HCT116 (cell line): ENCODE measurements around the gene SRGAP3. TPM values are rescaled to one million over a fixed set of nuclear protein-coding genes. Genes with fewer than 3 reads are reported as not detected.

ENCODE experiments used
- ATAC-seq: fragments of 200-7000 bp; cut with Tn5 transposase; 2 replicates; pipeline ENCODE4 v1.9.1; 2020; ENCODE audit warnings: mild to moderate bottlenecking, moderate library complexity
- BruUV-seq: library from RNA; stranded (reverse); fragments of 400-500 nt; replicated peaks from 2 replicates; lab custom pipeline; 2021; lab: Mats Ljungman, UMichigan
- CTCF ChIA-PET: fragments of 300-600 bp; sonication (Branson Sonifier 250); formaldehyde crosslinking; loops from one replicate; lab custom pipeline; 2021; ENCODE audit warnings: antibody characterized with exemption; lab: Charles Lee
- POLR2A ChIA-PET: fragments of 300-600, 350-600 bp; sonication (Branson Sonifier 250); formaldehyde crosslinking; loops from one replicate; lab custom pipeline; 2021; ENCODE audit warnings: antibody characterized with exemption; lab: Charles Lee
- RAD21 ChIA-PET, 2 experiments: fragments of 300-600 bp; sonication (Branson Sonifier 250); formaldehyde crosslinking; loops; one replicate each; lab custom pipeline; 2023; ENCODE audit warnings: low total read pairs in 2 of 2; ENCODE audit not compliant: uncharacterized antibody in 2 of 2, unreplicated experiment in 2 of 2, low non-redundant PET in 1 of 2; lab: Charles Lee
- DNase-seq: peaks from one replicate; pipeline ENCODE4 v3.0.0-alpha.2; 2010; ENCODE audit warnings: low read depth, low spot score
- H2AFZ ChIP-seq: fragments of 200-600 bp; shearing (Covaris generic), sonication (generic); 2 replicates; pipeline ENCODE4 v1.6.1; 2017; ENCODE audit warnings: low read depth, mixed run types, mixed read lengths, antibody characterized with exemption, low read length; ENCODE audit not compliant: poor library complexity, severe bottlenecking
- H3K27ac ChIP-seq: 2 replicates; pipeline ENCODE4 v1.5.1; 2012; ENCODE audit warnings: low read depth, low read length
- H3K27me3 ChIP-seq: fragments of 200-600 bp; sonication (generic); 2 replicates; pipeline ENCODE4 v1.6.1; 2016; ENCODE audit warnings: mixed run types, low read length, mixed read lengths; ENCODE audit not compliant: insufficient read depth
- H3K36me3 ChIP-seq, 2 experiments: fragments of 200-500 bp in 1 of 2; fragments of 200-600 bp in 1 of 2; sonication (Bioruptor generic) in 1 of 2; sonication (generic) in 1 of 2; 2 replicates each; pipeline versions ENCODE4 v1.5.1 to v1.6.1; 2014 to 2016; ENCODE audit warnings: low read length in 2 of 2, inconsistent platforms in 1 of 2, mixed read lengths in 1 of 2, mixed run types in 1 of 2; ENCODE audit not compliant: insufficient read depth in 2 of 2, control insufficient read depth in 1 of 2
- H3K4me1 ChIP-seq, 2 experiments: fragments of 200-600 bp in 1 of 2; sonication (generic) in 1 of 2; 2 replicates each; pipeline versions ENCODE4 v1.5.1 to v1.6.1; 2012 to 2017; ENCODE audit warnings: low read length in 2 of 2, inconsistent platforms in 1 of 2, mild to moderate bottlenecking in 1 of 2, mixed read lengths in 1 of 2, mixed run types in 1 of 2, moderate library complexity in 1 of 2; ENCODE audit not compliant: insufficient read depth in 2 of 2, control insufficient read depth in 1 of 2
- H3K4me2 ChIP-seq: fragments of 200-600 bp; sonication (generic); 2 replicates; pipeline ENCODE4 v1.6.1; 2017; ENCODE audit warnings: mixed run types, low read length, mixed read lengths
- H3K4me3 ChIP-seq, 2 experiments: fragments of 200-600 bp in 1 of 2; sonication (generic) in 1 of 2; replicated peaks in 1 of 2; 2 replicates each; pipeline ENCODE4 v1.5.1; 2011 to 2016; ENCODE audit warnings: low read length in 2 of 2, control low read depth in 1 of 2, low read depth in 1 of 2, mild to moderate bottlenecking in 1 of 2, mixed read lengths in 1 of 2, mixed run types in 1 of 2
- H3K79me2 ChIP-seq: fragments of 200-600 bp; sonication (generic); 2 replicates; pipeline ENCODE4 v1.6.1; 2017; ENCODE audit warnings: mild to moderate bottlenecking, mixed run types, low read length, moderate library complexity, mixed read lengths; ENCODE audit not compliant: insufficient read depth
- H3K9ac ChIP-seq: fragments of 200-600 bp; sonication (generic); 2 replicates; pipeline ENCODE4 v1.6.1; 2016; ENCODE audit warnings: low read length, mixed read lengths
- H3K9me2 ChIP-seq: fragments of 200-600 bp; sonication (generic), shearing (Covaris generic); 2 replicates; pipeline ENCODE4 v1.6.1; 2017; ENCODE audit warnings: mixed run types, mild to moderate bottlenecking, moderate library complexity; ENCODE audit not compliant: insufficient read depth
- H3K9me3 ChIP-seq, 2 experiments: fragments of 200-500 bp in 1 of 2; fragments of 200-600 bp in 1 of 2; sonication (Bioruptor generic) in 1 of 2; sonication (generic) in 1 of 2; 2 replicates each; pipeline ENCODE4 v1.6.1; 2014 to 2017; ENCODE audit warnings: low read length in 2 of 2, mixed read lengths in 2 of 2, inconsistent platforms in 1 of 2, low read depth in 1 of 2, mild to moderate bottlenecking in 1 of 2, mixed run types in 1 of 2, moderate library complexity in 1 of 2; ENCODE audit not compliant: control insufficient read depth in 1 of 2, insufficient read depth in 1 of 2
- H4K20me1 ChIP-seq: fragments of 200-600 bp; sonication (generic), shearing (Covaris generic); 2 replicates; pipeline ENCODE4 v1.6.1; 2017; ENCODE audit warnings: mixed run types, mild to moderate bottlenecking, moderate library complexity; ENCODE audit not compliant: insufficient read depth
- EGR1 ChIP-seq: IDR thresholded peaks from 2 replicates; pipeline ENCODE4 v1.6.1; 2012; ENCODE audit warnings: low read depth
- EZH2 ChIP-seq: fragments of 200-600 bp; sonication (generic); IDR thresholded peaks from 2 replicates; pipeline ENCODE4 v1.6.1; 2017; ENCODE audit warnings: antibody characterized with exemption, mixed run types
- JUND ChIP-seq: IDR thresholded peaks from 2 replicates; pipeline ENCODE4 v1.6.1; 2012
- POLR2A ChIP-seq: IDR thresholded peaks from 2 replicates; pipeline ENCODE4 v1.7.0; 2011; ENCODE audit warnings: borderline replicate concordance; ENCODE audit not compliant: insufficient read depth, insufficient read length; ENCODE audit errors: extremely low read depth
- POLR2AphosphoS5 ChIP-seq: IDR thresholded peaks from 2 replicates; pipeline ENCODE4 v1.6.1; 2011; ENCODE audit warnings: mild to moderate bottlenecking, low read depth, low read length, moderate library complexity
- RAD21 ChIP-seq: IDR thresholded peaks from 2 replicates; pipeline ENCODE4 v1.6.1; 2012; ENCODE audit warnings: low read depth, mild to moderate bottlenecking
- SIN3A ChIP-seq: IDR thresholded peaks from 2 replicates; pipeline ENCODE4 v1.6.1; 2012; ENCODE audit warnings: low read depth
- SP1 ChIP-seq: IDR thresholded peaks from 2 replicates; pipeline ENCODE4 v1.6.1; 2012; ENCODE audit warnings: low read depth
- SRF ChIP-seq: IDR thresholded peaks from 2 replicates; pipeline ENCODE4 v1.6.1; 2012; ENCODE audit warnings: low read depth
- TCF7L2 ChIP-seq: IDR thresholded peaks from 2 replicates; pipeline ENCODE4 v1.7.0; 2011; ENCODE audit warnings: borderline replicate concordance, inconsistent platforms; ENCODE audit not compliant: insufficient read depth, insufficient read length; ENCODE audit errors: extremely low read depth
- ZNF274 ChIP-seq: fragments of 200-500 bp; sonication (Bioruptor generic); IDR thresholded peaks from 2 replicates; pipeline ENCODE4 v1.6.1; 2014; ENCODE audit warnings: mild to moderate bottlenecking, low read depth, low read length, inconsistent platforms
- intact Hi-C: fragments of 100-400 bp; cut with micrococcal nuclease; formaldehyde crosslinking; loops from 2 replicates; pipeline ENCODE4 v1.10.0; 2022
- total RNA-seq: library from RNA; stranded (reverse); gene quantifications from one replicate; pipeline ENCODE4 v1.2.1, GENCODE V29; 2021; ENCODE audit not compliant: unreplicated experiment
- TF ChIP-seq, protein P1 (sequence below): IDR thresholded peaks from 2 replicates; pipeline ENCODE4 v1.6.1; 2012; ENCODE audit warnings: low read depth
- TF ChIP-seq, protein P2 (sequence below): IDR thresholded peaks from 2 replicates; pipeline ENCODE4 v1.6.1; 2012
- TF ChIP-seq, protein P3 (sequence below): IDR thresholded peaks from 2 replicates; pipeline ENCODE4 v1.6.1; 2012

SRGAP3 gene
- total RNA-seq, 1 experiment from 2014 or later, result 8.3 TPM

DNA sequence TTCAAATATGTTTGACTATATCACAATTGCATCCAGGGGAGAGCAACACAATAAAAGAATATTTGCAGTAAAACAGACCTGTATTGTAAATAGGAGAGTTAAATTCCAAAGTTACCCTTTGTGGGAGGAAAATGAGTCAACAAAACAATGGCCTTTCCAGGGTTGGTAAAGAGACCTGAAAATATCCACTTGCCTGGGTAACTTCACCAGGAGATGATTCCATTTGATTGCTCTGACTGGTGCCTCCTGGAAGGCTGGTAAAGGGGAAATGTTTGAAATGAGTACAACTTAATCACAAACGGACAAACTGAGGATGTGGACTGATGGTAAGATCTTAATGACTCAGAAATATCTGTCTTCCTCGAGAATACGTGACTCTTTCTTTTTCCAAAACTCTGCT is 43.6 kb upstream of the SRGAP3 start:
- no TSS peak for BruUV-seq
- Histone ChIP-seq H4K20me1 (no peaks in the 10 kb centered on the region), H3K79me2 (no peaks in the 10 kb centered on the region), H3K4me2 (no peak overlapping the region), H3K27me3 (no peaks in the 10 kb centered on the region), H3K9ac (no peak overlapping the region), H3K9me3 (no peaks in the 10 kb centered on the region), H3K4me3 (no peak overlapping the region), H3K4me1 (no peaks in the 10 kb centered on the region), H3K9me2 (no peaks in the 10 kb centered on the region), H2AFZ (no peak overlapping the region), H3K27ac (no peak overlapping the region), H3K36me3 (no peaks in the 10 kb centered on the region)
- RAD21 ChIA-PET, result no interaction called here
- no peak for TF ChIP-seq SP1
- TF ChIP-seq, protein P1, sequence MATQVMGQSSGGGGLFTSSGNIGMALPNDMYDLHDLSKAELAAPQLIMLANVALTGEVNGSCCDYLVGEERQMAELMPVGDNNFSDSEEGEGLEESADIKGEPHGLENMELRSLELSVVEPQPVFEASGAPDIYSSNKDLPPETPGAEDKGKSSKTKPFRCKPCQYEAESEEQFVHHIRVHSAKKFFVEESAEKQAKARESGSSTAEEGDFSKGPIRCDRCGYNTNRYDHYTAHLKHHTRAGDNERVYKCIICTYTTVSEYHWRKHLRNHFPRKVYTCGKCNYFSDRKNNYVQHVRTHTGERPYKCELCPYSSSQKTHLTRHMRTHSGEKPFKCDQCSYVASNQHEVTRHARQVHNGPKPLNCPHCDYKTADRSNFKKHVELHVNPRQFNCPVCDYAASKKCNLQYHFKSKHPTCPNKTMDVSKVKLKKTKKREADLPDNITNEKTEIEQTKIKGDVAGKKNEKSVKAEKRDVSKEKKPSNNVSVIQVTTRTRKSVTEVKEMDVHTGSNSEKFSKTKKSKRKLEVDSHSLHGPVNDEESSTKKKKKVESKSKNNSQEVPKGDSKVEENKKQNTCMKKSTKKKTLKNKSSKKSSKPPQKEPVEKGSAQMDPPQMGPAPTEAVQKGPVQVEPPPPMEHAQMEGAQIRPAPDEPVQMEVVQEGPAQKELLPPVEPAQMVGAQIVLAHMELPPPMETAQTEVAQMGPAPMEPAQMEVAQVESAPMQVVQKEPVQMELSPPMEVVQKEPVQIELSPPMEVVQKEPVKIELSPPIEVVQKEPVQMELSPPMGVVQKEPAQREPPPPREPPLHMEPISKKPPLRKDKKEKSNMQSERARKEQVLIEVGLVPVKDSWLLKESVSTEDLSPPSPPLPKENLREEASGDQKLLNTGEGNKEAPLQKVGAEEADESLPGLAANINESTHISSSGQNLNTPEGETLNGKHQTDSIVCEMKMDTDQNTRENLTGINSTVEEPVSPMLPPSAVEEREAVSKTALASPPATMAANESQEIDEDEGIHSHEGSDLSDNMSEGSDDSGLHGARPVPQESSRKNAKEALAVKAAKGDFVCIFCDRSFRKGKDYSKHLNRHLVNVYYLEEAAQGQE, result no peak
- TF ChIP-seq, protein P2, sequence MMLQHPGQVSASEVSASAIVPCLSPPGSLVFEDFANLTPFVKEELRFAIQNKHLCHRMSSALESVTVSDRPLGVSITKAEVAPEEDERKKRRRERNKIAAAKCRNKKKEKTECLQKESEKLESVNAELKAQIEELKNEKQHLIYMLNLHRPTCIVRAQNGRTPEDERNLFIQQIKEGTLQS, result no peak
- TF ChIP-seq, protein P3, sequence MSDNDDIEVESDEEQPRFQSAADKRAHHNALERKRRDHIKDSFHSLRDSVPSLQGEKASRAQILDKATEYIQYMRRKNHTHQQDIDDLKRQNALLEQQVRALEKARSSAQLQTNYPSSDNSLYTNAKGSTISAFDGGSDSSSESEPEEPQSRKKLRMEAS, result no peak
- TF ChIP-seq POLR2A, result no peak
- no peak for ATAC-seq
- intact Hi-C loops, result no loop called here
- POLR2A ChIA-PET, result no interaction called here
- DNase-seq, result no peak
- CTCF ChIA-PET, result no interaction called here

DNA sequence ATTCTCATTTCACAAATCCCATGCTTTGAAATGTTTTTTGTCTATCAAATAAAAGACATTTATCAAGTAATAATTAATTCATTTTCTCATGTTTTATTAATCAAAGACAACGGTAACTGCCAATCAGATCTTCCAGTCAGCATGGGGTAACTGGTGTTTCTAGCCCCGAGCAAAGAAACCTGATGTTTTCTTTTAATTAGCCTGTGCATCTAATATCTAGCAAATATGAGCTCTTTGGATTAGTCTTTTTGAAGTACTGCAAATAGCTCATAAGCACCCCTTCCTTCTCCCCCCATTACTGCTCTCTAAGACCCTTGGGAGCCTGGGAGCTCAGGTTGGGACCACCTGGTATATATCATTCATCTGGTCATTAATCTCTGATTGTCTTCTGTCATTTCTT is 43.1 kb upstream of the SRGAP3 start:
- Histone ChIP-seq H4K20me1 (no peaks in the 10 kb centered on the region), H3K4me1 (no peaks in the 10 kb centered on the region), H3K9me3 (no peaks in the 10 kb centered on the region), H2AFZ (no peak overlapping the region), H3K4me3 (no peak overlapping the region), H3K9me2 (no peaks in the 10 kb centered on the region), H3K4me2 (no peak overlapping the region), H3K36me3 (no peaks in the 10 kb centered on the region), H3K9ac (no peak overlapping the region), H3K27ac (no peak overlapping the region), H3K27me3 (no peaks in the 10 kb centered on the region), H3K79me2 (no peaks in the 10 kb centered on the region)
- ChIA-PET POLR2A (no interaction called here), RAD21 (no interaction called here), CTCF (no interaction called here)
- no TSS peak for BruUV-seq
- no peak for ATAC-seq
- intact Hi-C loops, result no loop called here
- no peak for DNase-seq
- TF ChIP-seq EGR1 (no peak), POLR2AphosphoS5 (no peak), SIN3A (no peak), JUND (no peak), TCF7L2 (no peak), SRF (no peak), RAD21 (no peak), ZNF274 (no peak), EZH2 (no peak)
- TF ChIP-seq, protein P3, result no peak
